GM21367 (cell line): ENCODE measurements around the gene WFIKKN1.

Experiments used
- ATAC-seq: cut with Tn5 transposase; IDR thresholded peaks from one replicate; pipeline ENCODE4 v1.9.1; 2021; ENCODE audit not compliant: unreplicated experiment

The WFIKKN1 gene

GRCh38 chr16:672371-672770 lies 41.6 kb downstream of the WFIKKN1 start:
- no peak for ATAC-seq

- ATAC-seq: no peak
Measured at GRCh38 chr16:672851-673250, 42.1 kb downstream of the WFIKKN1 start.

DNA sequence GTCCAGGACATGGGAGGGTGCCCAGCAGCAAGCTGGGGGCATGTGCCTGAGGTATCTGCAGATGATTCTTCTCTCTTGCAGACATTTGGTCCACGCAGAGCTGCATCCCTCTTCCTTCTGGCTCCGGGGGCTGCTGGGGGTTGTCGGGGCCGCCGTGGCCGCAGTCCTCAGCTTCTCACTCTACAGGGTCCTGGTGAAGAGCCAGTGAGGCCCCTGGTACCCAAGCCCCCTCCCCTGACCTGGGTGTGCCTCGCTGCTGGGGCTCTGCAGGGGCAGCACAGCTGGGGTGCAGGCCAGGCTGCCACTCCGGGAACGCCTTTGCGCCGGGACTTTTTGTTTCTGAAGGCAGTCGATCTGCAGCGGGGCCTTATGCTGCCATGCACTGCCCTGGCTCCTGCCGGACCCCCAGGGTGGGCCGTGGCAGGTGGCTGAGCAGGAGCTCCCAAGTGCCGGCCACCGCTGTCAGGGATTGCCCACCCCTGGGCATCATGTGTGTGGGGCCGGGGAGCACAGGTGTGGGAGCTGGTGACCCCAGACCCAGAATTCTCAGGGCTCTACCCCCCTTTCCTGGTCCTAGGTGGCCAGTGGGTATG lies 42.7 kb downstream of the WFIKKN1 start:
- no peak for ATAC-seq

GRCh38 chr16:674214-674881 lies 43.6 kb downstream of the WFIKKN1 start:
- no peak for ATAC-seq

DNA sequence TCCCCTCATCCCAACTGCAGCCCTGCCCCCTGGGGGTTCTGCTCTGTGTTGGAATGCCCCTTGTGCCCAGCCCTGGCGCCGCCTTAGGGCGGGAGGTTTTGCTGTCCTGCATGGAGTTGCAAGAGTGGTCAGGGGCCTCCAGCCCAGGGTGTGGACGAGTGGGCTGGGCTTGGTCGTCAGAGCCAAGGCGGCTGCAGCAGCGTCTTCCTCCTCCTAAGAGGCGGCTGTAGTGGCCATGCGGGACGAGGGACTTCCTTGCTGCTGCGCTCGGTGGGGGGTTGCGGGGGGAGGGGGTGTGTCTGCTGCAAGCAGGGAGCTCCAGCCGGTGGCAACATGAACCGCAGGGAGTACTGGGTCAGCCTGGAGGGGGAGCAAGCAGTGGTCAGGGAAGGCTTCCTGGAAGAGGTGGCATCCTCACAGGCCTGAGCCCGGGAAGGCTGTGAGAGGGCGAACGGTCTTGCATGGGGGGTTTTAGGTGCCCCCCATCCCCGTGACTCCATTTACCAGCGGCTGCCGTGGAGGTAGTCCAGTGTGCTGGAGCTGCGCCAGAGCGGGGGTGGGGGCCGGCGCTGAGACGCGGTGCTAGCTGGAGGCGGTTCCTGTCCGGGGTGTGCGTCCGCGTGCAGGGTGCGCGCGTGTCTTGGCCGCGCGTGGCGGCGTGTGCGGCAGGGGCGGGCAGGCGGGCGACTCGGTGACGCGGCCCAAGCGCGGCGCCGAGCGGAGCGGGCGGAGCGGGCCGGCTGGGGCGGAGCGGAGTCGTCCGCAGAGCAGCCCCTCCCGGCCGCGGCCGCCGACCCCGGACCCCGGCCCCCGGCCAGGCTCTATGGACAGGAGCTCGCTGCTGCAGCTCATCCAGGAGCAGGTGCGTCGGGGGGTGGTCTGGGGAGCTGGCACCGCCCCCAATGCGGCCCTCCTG lies 44.4 kb downstream of the WFIKKN1 start, which contains the start of gene RHBDL1:
Gene RHBDL1 (plus strand): TSS at position 704 of the 916 bp plus-strand sequence. CDS start 120 bp downstream, at position 824.
- ATAC-seq: no peak

GRCh38 chr16:675884-676564 lies 45.2 kb downstream of the WFIKKN1 start:
- no peak for ATAC-seq

DNA sequence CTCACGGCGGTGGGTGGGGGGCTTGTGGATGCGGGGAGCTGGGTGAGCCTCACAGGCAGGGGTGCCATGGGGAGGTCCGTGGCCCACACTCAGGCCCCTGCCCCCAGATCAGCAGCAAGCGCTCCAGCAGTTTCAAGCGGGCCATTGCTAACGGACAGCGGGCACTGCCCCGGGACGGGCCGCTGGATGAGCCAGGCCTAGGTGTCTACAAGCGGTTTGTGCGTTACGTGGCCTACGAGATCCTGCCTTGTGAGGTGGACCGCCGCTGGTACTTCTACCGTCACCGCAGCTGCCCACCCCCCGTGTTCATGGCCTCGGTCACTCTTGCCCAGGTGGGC lies 45.7 kb downstream of the WFIKKN1 start:
- ATAC-seq: no peak

DNA sequence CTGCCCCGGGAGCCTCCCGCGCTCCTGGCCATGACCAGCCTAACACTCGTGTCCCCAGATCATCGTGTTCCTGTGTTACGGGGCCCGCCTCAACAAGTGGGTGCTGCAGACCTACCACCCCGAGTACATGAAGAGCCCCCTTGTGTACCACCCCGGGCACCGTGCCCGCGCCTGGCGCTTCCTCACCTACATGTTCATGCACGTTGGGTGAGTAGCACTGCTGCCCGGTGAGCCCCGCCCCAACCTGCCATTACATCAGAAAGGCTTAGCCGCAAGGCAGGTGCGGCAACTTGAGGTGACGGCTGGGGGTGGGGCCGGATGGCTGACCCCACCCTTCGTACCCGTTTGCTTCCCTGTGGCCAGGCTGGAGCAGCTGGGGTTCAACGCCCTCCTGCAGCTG lies 46.1 kb downstream of the WFIKKN1 start:
- ATAC-seq: no peak

DNA sequence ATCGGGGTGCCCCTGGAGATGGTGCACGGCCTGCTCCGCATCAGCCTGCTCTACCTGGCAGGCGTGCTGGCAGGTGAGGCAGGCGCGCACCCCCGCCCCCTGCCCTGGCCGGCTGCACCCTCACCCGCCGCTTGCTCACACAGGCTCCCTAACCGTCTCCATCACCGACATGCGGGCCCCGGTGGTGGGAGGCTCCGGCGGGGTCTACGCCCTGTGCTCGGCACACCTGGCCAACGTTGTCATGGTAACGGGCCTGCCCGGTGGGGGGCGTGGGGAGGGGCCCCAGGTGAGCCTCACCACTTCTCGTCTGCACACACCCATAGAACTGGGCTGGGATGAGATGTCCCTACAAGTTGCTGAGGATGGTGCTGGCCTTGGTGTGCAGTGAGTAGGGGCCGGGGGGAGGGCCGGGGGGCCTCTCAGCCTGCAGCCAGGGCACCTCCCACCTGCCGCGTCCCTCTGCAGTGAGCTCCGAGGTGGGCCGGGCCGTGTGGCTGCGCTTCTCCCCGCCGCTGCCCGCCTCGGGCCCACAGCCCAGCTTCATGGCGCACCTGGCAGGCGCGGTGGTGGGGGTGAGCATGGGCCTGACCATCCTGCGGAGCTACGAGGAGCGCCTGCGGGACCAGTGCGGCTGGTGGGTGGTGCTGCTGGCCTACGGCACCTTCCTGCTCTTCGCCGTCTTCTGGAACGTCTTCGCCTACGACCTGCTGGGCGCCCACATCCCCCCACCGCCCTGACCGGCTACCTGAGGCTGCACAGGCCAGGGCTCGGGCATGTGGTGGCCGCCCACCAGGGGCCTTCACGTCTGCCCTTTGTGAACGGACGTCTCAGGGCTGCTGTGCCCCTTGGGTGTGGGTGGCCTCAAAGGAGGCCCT lies 46.8 kb downstream of the WFIKKN1 start:
- ATAC-seq: no peak

- no peak for ATAC-seq
Measured at GRCh38 chr16:678209-678857, 47.5 kb downstream of the WFIKKN1 start.

GRCh38 chr16:678858-679813 lies 48.4 kb downstream of the WFIKKN1 start:
- ATAC-seq: no peak

DNA sequence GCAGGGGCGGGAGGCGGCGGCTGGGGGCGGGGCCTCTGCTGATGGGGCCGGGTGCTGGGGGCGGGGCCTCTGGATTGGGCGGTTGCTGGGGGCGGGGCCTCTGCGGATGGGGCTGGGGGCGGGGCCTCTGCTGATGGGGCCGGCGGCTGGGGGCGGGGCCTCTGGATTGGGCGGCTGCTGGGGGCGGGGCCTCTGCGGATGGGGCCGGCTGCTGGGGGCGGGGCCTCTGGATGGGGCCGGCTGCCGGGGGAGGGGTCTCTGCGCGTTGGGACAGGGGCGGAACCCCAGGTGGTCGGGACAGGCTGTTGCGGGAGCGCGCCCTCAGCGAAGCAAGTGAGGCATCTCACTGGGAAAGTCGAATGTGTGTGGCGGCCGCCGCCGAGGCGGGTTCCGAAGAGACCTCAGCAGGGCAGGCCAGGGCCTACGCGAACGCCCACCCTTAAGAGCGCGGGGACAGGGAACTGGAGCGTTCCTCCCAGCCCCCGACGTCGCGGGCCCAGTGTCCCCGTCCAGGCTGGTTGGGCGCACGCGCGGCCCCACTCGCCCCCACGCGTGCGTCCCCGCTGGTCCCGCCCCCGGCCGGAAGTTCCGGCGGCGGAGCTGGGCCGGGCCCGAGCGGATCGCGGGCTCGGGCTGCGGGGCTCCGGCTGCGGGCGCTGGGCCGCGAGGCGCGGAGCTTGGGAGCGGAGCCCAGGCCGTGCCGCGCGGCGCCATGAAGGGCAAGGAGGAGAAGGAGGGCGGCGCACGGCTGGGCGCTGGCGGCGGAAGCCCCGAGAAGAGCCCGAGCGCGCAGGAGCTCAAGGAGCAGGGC lies 49.2 kb downstream of the WFIKKN1 start, which contains the start of gene STUB1:
Gene STUB1 (plus strand): TSS at position 597 of the 811 bp plus-strand sequence. CDS start 116 bp downstream, at position 713.
- ATAC-seq: no peak

GRCh38 chr16:680625-680945 lies 49.8 kb downstream of the WFIKKN1 start:
- ATAC-seq: no peak

DNA sequence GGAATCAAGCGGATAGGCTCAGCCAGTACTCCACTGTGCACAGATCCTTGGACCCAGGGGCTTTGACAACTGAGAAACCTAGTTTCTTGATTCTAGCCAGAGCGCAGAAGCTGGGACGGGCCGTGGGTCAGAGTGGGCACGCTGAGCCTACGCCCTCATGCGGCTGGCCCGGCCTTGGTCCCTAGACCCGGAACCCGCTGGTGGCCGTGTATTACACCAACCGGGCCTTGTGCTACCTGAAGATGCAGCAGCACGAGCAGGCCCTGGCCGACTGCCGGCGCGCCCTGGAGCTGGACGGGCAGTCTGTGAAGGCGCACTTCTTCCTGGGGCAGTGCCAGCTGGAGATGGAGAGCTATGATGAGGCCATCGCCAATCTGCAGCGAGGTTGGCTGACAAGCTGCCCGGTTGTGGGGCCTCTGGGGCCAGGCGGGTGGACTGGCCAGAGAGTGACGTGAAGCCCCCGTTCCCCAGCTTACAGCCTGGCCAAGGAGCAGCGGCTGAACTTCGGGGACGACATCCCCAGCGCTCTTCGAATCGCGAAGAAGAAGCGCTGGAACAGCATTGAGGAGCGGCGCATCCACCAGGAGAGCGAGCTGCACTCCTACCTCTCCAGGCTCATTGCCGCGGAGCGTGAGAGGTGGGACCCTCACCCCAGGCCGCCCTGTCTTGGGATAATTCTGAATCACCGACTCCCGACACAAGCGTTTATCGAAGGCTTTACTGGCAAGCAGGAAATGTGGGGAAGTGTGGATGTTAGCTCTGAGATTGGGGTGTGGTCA lies 50.4 kb downstream of the WFIKKN1 start:
- ATAC-seq: no peak

GRCh38 chr16:681746-682427 lies 51.1 kb downstream of the WFIKKN1 start:
- ATAC-seq: no peak
